ENCODE results near the gene TMEM141. TPM values are rescaled to one million over a fixed set of nuclear protein-coding genes. Genes with fewer than 3 reads are reported as not detected.

The TMEM141 gene
- polyA plus RNA-seq (ENCODE audit: insufficient read length in 4 of 4) = 100 to 1,000 TPM in 1 of 4 donors, 10 to 100 TPM in 3; 68.8 to 101 (median 78.3) TPM

- DNase-seq (ENCODE audit: low read depth in 4 of 4, low spot score in 2 of 4) = peak; percentile 87 to 99 (median 96)
Measured at GRCh38 chr9:136790640-136791515, at the start of gene TMEM141. TMEM141 (plus strand) TSS chr9:136791344; CDS start chr9:136791371, 27 bp downstream.

- DNase-seq (ENCODE audit: low read depth in 4 of 4, low spot score in 2 of 4) = no peak
Measured at GRCh38 chr9:136741883-136742571, 49.1 kb upstream of the TMEM141 start.

- DNase-seq (ENCODE audit: low read depth in 4 of 4, low spot score in 2 of 4) = no peak
Measured at GRCh38 chr9:136742591-136743391, 48.4 kb upstream of the TMEM141 start, which contains the start of gene LCN10. LCN10 (minus strand) TSS chr9:136742940; CDS start chr9:136742903, 37 bp downstream.

GRCh38 chr9:136743639-136744211 is 47.4 kb upstream of the TMEM141 start:
- DNase-seq (ENCODE audit: low read depth in 4 of 4, low spot score in 2 of 4) = no peak

GRCh38 chr9:136744773-136745172 is 46.4 kb upstream of the TMEM141 start:
- no peak for DNase-seq (ENCODE audit: low read depth in 4 of 4, low spot score in 2 of 4)

- DNase-seq (ENCODE audit: low read depth in 4 of 4, low spot score in 2 of 4) = no peak
Measured at GRCh38 chr9:136745389-136746154, 45.6 kb upstream of the TMEM141 start.

- DNase-seq (ENCODE audit: low read depth in 4 of 4, low spot score in 2 of 4) = no peak
Measured at GRCh38 chr9:136746155-136746490, 45.0 kb upstream of the TMEM141 start.

- no peak for DNase-seq (ENCODE audit: low read depth in 4 of 4, low spot score in 2 of 4)
Measured at GRCh38 chr9:136746621-136747020, 44.5 kb upstream of the TMEM141 start.

GRCh38 chr9:136747161-136748060 is 43.7 kb upstream of the TMEM141 start:
- no peak for DNase-seq (ENCODE audit: low read depth in 4 of 4, low spot score in 2 of 4)

- DNase-seq (ENCODE audit: low read depth in 4 of 4, low spot score in 2 of 4) = no peak
Measured at GRCh38 chr9:136748201-136748600, 42.9 kb upstream of the TMEM141 start, which contains the start of gene LCN6. LCN6 (minus strand) TSS chr9:136748525; CDS start chr9:136748483, 42 bp downstream.

- DNase-seq (ENCODE audit: low read depth in 4 of 4, low spot score in 2 of 4) = no peak
Measured at GRCh38 chr9:136748666-136749611, 42.2 kb upstream of the TMEM141 start.

- DNase-seq (ENCODE audit: low read depth in 4 of 4, low spot score in 2 of 4) = no peak
Measured at GRCh38 chr9:136750526-136750925, 40.6 kb upstream of the TMEM141 start.

- DNase-seq (ENCODE audit: low read depth in 4 of 4, low spot score in 2 of 4) = no peak
Measured at GRCh38 chr9:136751244-136751643, 39.9 kb upstream of the TMEM141 start.

GRCh38 chr9:136751814-136752213 is 39.3 kb upstream of the TMEM141 start:
- DNase-seq (ENCODE audit: low read depth in 4 of 4, low spot score in 2 of 4) = no peak

GRCh38 chr9:136753371-136754058 is 37.6 kb upstream of the TMEM141 start:
- no peak for DNase-seq (ENCODE audit: low read depth in 4 of 4, low spot score in 2 of 4)

- no peak for DNase-seq (ENCODE audit: low read depth in 4 of 4, low spot score in 2 of 4)
Measured at GRCh38 chr9:136754059-136754572, 37.0 kb upstream of the TMEM141 start.

Data from left renal cortex interstitium (tissue), 4 donors.